B cell (primary cell): ENCODE data around the gene PSRC1. TPM values are rescaled to one million over a fixed set of nuclear protein-coding genes. Genes with fewer than 3 reads are reported as not detected.

ENCODE experiments used
- ATAC-seq: fragments of 200-7000 bp; cut with Tn5 transposase; one replicate; pipeline ENCODE4 v1.10.0; 2021; ENCODE audit warnings: low read depth, mild to moderate bottlenecking, moderate number of reproducible peaks, moderate library complexity
- CTCF ChIA-PET: fragments of 350-600 bp; sonication (Branson Sonifier 250); formaldehyde crosslinking; loops from one replicate; lab custom pipeline; 2021; ENCODE audit warnings: antibody characterized with exemption, inconsistent platforms; lab: Charles Lee
- POLR2A ChIA-PET: fragments of 350-600 bp; sonication (Branson Sonifier 250); formaldehyde crosslinking; loops from one replicate; lab custom pipeline; 2021; ENCODE audit warnings: antibody characterized with exemption; lab: Charles Lee
- DNase-seq: peaks from one replicate; pipeline ENCODE4 v3.0.0; 2013
- H2AFZ ChIP-seq: 2 replicates; pipeline ENCODE4 v1.6.1; 2012; ENCODE audit warnings: mild to moderate bottlenecking, low read depth, low read length; ENCODE audit not compliant: insufficient read depth, poor library complexity, severe bottlenecking
- H3K27ac ChIP-seq, 2 donors: 1 replicate in 1 of 2; 2 replicates in 1 of 2; pipeline ENCODE4 v1.5.1; 2012 to 2013; ENCODE audit warnings: low read length in 2 of 2, mild to moderate bottlenecking in 2 of 2, moderate library complexity in 1 of 2
- H3K27me3 ChIP-seq, 4 experiments: fragments of 200-600 bp in 1 of 4; sonication (generic) in 1 of 4; replicated peaks in 1 of 4; 1 replicate in 2 of 4; 2 replicates in 2 of 4; pipeline versions ENCODE4 v1.6.1 to v1.7.0; 2013 to 2016; ENCODE audit warnings: low read length in 3 of 4, mild to moderate bottlenecking in 2 of 4, mixed read lengths in 1 of 4, moderate library complexity in 1 of 4; ENCODE audit not compliant: insufficient read depth in 4 of 4, control insufficient read depth in 3 of 4; ENCODE audit errors: control extremely low read depth in 1 of 4
- H3K36me3 ChIP-seq, 2 experiments: replicated peaks in 1 of 2; 1 replicate in 1 of 2; 2 replicates in 1 of 2; pipeline versions ENCODE4 v1.6.1 to v1.7.1; 2013; ENCODE audit warnings: low read length in 1 of 2; ENCODE audit not compliant: insufficient read depth in 2 of 2, control insufficient read depth in 1 of 2; ENCODE audit errors: control extremely low read depth in 1 of 2, extremely low read depth in 1 of 2
- H3K4me1 ChIP-seq, 2 donors: fragments of 200-600 bp in 1 of 2; sonication (generic) in 1 of 2; 1 replicate in 1 of 2; 2 replicates in 1 of 2; pipeline versions ENCODE4 v1.5.1 to v1.6.1; 2013 to 2017; ENCODE audit warnings: low read length in 2 of 2; ENCODE audit not compliant: control insufficient read depth in 2 of 2, insufficient read depth in 2 of 2
- H3K4me2 ChIP-seq: replicated peaks from 2 replicates; pipeline ENCODE3; 2012; ENCODE audit warnings: mild to moderate bottlenecking, low read depth, low read length; ENCODE audit not compliant: poor library complexity, severe bottlenecking
- H3K4me3 ChIP-seq, 5 experiments: fragments of 200-600 bp in 1 of 5; sonication (generic) in 1 of 5; 1 replicate in 3 of 5; 2 replicates in 2 of 5; pipeline versions ENCODE4 v1.5.1 to v1.7.0; 2011 to 2016; ENCODE audit warnings: low read length in 4 of 5, mild to moderate bottlenecking in 4 of 5, low read depth in 2 of 5, control low read depth in 1 of 5, moderate library complexity in 1 of 5; ENCODE audit not compliant: insufficient read depth in 1 of 5; ENCODE audit errors: control extremely low read depth in 1 of 5, extremely low read depth in 1 of 5
- H3K79me2 ChIP-seq: fragments of 200-600 bp; sonication (generic); one replicate; pipeline ENCODE4 v1.6.0; 2016; ENCODE audit warnings: low read length; ENCODE audit not compliant: control insufficient read depth, insufficient read depth
- H3K9ac ChIP-seq: fragments of 200-600 bp; sonication (generic); 2 replicates; pipeline ENCODE4 v1.6.1; 2017; ENCODE audit warnings: mild to moderate bottlenecking, low read length, moderate library complexity
- H3K9me3 ChIP-seq, 3 donors: one replicate each; pipeline versions ENCODE4 v1.6.1 to v1.7.1; 2013; ENCODE audit warnings: low read length in 2 of 3; ENCODE audit not compliant: control insufficient read depth in 2 of 3, insufficient read depth in 1 of 3; ENCODE audit errors: control extremely low read depth in 1 of 3
- H4K20me1 ChIP-seq: 2 replicates; pipeline ENCODE4 v1.6.0; 2012; ENCODE audit warnings: mild to moderate bottlenecking, low read length; ENCODE audit not compliant: insufficient read depth, control insufficient read depth, poor library complexity, severe bottlenecking
- H3K27ac Mint-ChIP-seq: one replicate; pipeline ENCODE4 v1.8.0; 2021; ENCODE audit warnings: mixed read lengths
- H3K27me3 Mint-ChIP-seq: one replicate; pipeline ENCODE4 v1.8.0; 2021; ENCODE audit warnings: mixed read lengths
- H3K4me1 Mint-ChIP-seq: one replicate; pipeline ENCODE4 v1.8.0; 2021; ENCODE audit warnings: mixed read lengths
- H3K4me3 Mint-ChIP-seq: one replicate; pipeline ENCODE4 v1.8.0; 2021; ENCODE audit warnings: mixed read lengths
- H3K9me3 Mint-ChIP-seq: one replicate; pipeline ENCODE4 v1.8.0; 2022; ENCODE audit warnings: mixed read lengths; ENCODE audit not compliant: insufficient read depth
- CTCF ChIP-seq: fragments of 200-600 bp; IDR thresholded peaks from one replicate; pipeline ENCODE4 v1.8.0; 2022; ENCODE audit warnings: antibody characterized with exemption, mild to moderate bottlenecking
- EZH2 ChIP-seq: IDR thresholded peaks from 2 replicates; pipeline ENCODE4 v1.6.1; 2012; ENCODE audit warnings: borderline replicate concordance, low read depth, mild to moderate bottlenecking, moderate library complexity, low read length; ENCODE audit not compliant: insufficient read depth, poor library complexity, severe bottlenecking
- WGBS: methylation state at CpG from one replicate; pipeline ENCODE4 v1.1.5; 2013; ENCODE audit warnings: missing lambda C conversion rate; ENCODE audit not compliant: insufficient coverage; 5-methylcytosine and 5-hydroxymethylcytosine counted together
- intact Hi-C: fragments of 100-400 bp; cut with micrococcal nuclease; formaldehyde crosslinking; loops from one replicate; pipeline ENCODE4 v1.10.0; 2022
- polyA plus RNA-seq: library from polyadenylated mRNA; depleted of rRNA; stranded (reverse); fragments of >200 nt; gene quantifications from 2 replicates; pipeline ENCODE4 v1.2.3, GENCODE V29; 2012
- total RNA-seq, 2 donors: library from RNA; stranded (reverse); fragments of 120-200 nt in 1 of 2; gene quantifications; 1 replicate in 1 of 2; 2 replicates in 1 of 2; pipeline versions ENCODE4 v1.2.3 to v1.2.4, GENCODE V29; 2013 to 2022

The PSRC1 gene
- total and polyA plus RNA-seq, 2 donors (not counting 1 experiment from before 2014, with no cell fraction given): 0.25 TPM; not detected in 1

- 3% methylated on average over 80 of the region's 80 CpGs for WGBS
- H3K27ac ChIP-seq: no peak overlapping the region
- intact Hi-C loops: loop anchor here (1.0 kb wide), 2 partner anchors 36 to 176 kb away; partner anchors contain the start of gene PSMA5
- ChIA-PET POLR2A (no interaction called here), CTCF (no interaction called here)
- peaks cover 11 to 24% of the 10 kb centered on the region in 2 donors for H3K4me1 ChIP-seq
- no peak for DNase-seq
- peak overlapping the region; percentile 88 for H3K4me2 ChIP-seq
- Mint-ChIP-seq H3K9me3 (no peaks in the 10 kb centered on the region), H3K4me3 (peak overlapping the region; percentile 74), H3K27me3 (peaks cover 10% of the 10 kb centered on the region), H3K4me1 (peaks cover 11% of the 10 kb centered on the region), H3K27ac (no peak overlapping the region)
- H3K36me3 ChIP-seq: no peaks in the 10 kb centered on the region
- no peak for TF ChIP-seq CTCF
- TF ChIP-seq EZH2: no peak
- peaks cover 0 to 16% (median 0%) of the 10 kb centered on the region in 3 donors for H3K9me3 ChIP-seq
- H3K79me2 ChIP-seq: no peaks in the 10 kb centered on the region
- peak overlapping the region; percentile 46 for H2AFZ ChIP-seq
- H3K27me3 ChIP-seq: peaks cover 0 to 43% (median 12%) of the 10 kb centered on the region in 4 experiments
- peak; percentile 34 for ATAC-seq
- H3K4me3 ChIP-seq: peak overlapping the region in 3 of 5 experiments; percentile 37 to 54 (median 46)
- H3K9ac ChIP-seq: peak overlapping the region; percentile 54
- peaks cover 4% of the 10 kb centered on the region for H4K20me1 ChIP-seq
These were observed 33.1 kb downstream of the PSRC1 start for GRCh38 chr1:109249654-109250401.
